GM12878 (cell line): ENCODE measurements around the gene SELENOK. TPM values are rescaled to one million over a fixed set of nuclear protein-coding genes. Genes with fewer than 3 reads are reported as not detected.

Experiments used
- ATAC-seq: fragments of 200-7000 bp; cut with Tn5 transposase; 3 replicates; pipeline ENCODE4 v1.9.1; 2020; ENCODE audit warnings: mild to moderate bottlenecking, moderate library complexity
- BruUV-seq: library from RNA; stranded (reverse); fragments of 400-500 nt; replicated peaks from 2 replicates; lab custom pipeline; 2021; lab: Mats Ljungman, UMichigan
- CTCF ChIA-PET: fragments of 300-600 bp; sonication (Branson Sonifier 250); formaldehyde crosslinking; extraction: SDS; loops from one replicate; lab custom pipeline; 2021; ENCODE audit warnings: inconsistent platforms; lab: Yijun Ruan, JAX
- POLR2A ChIA-PET: fragments of 350-600 bp; formaldehyde crosslinking; extraction: SDS; loops from one replicate; lab custom pipeline; 2021; ENCODE audit warnings: inconsistent platforms; lab: Charles Lee
- RAD21 ChIA-PET: fragments of 300-600 bp; sonication (Branson Sonifier 250); formaldehyde crosslinking; loops from one replicate; lab custom pipeline; 2023; ENCODE audit warnings: antibody characterized with exemption; ENCODE audit not compliant: unreplicated experiment; lab: Charles Lee
- SMC1A ChIA-PET: fragments of 300-600 bp; sonication (Branson Sonifier 250); formaldehyde crosslinking; loops from one replicate; lab custom pipeline; 2023; ENCODE audit not compliant: unreplicated experiment, uncharacterized antibody; lab: Charles Lee
- DNase-seq: peaks from one replicate; pipeline ENCODE4 v3.0.0-alpha.2; 2011; ENCODE audit warnings: low read depth, low spot score
- FAIRE-seq: peaks from 3 replicates; lab custom pipeline; 2011; peaks lifted over from hg19 to GRCh38; lab: Jason Lieb, UNC
- H2AFZ ChIP-seq: 2 replicates; pipeline ENCODE4 v1.6.0; 2011; ENCODE audit warnings: low read depth, low read length, control low read depth; ENCODE audit not compliant: control insufficient read depth
- H3K27ac ChIP-seq: 2 replicates; pipeline ENCODE4 v1.5.1; 2011; ENCODE audit warnings: control low read depth; ENCODE audit not compliant: control insufficient read depth, insufficient read depth
- H3K27me3 ChIP-seq, 2 experiments: replicated peaks in 1 of 2; 2 replicates each; pipeline versions ENCODE4 v1.6.0 to v1.6.1; 2011; ENCODE audit warnings: low read length in 1 of 2; ENCODE audit not compliant: control insufficient read depth in 2 of 2, insufficient read depth in 2 of 2
- H3K36me3 ChIP-seq, 2 experiments: 2 replicates each; pipeline ENCODE4 v1.5.1; 2011; ENCODE audit warnings: low read length in 1 of 2; ENCODE audit not compliant: control insufficient read depth in 2 of 2, insufficient read depth in 2 of 2
- H3K4me1 ChIP-seq: 2 replicates; pipeline ENCODE4 v1.6.1; 2011; ENCODE audit warnings: mild to moderate bottlenecking, low read length, moderate library complexity, mixed read lengths; ENCODE audit not compliant: control insufficient read depth, insufficient read depth
- H3K4me2 ChIP-seq: 2 replicates; pipeline ENCODE4 v1.6.0; 2011; ENCODE audit warnings: control low read depth; ENCODE audit not compliant: control insufficient read depth, insufficient read depth
- H3K4me3 ChIP-seq: fragments of 200-600 bp; sonication (generic); 2 replicates; pipeline ENCODE4 v1.5.1; 2016
- H3K79me2 ChIP-seq: 2 replicates; pipeline ENCODE4 v1.6.0; 2011; ENCODE audit warnings: low read length; ENCODE audit not compliant: control insufficient read depth, insufficient read depth
- H3K9ac ChIP-seq: 2 replicates; pipeline ENCODE4 v1.8.0; 2011; ENCODE audit warnings: low read length, control low read depth, mixed read lengths; ENCODE audit not compliant: control insufficient read depth, insufficient read depth
- H3K9me3 ChIP-seq: replicated peaks from 3 replicates; pipeline ENCODE4 v1.5.1; 2011; ENCODE audit warnings: mild to moderate bottlenecking, low read length; ENCODE audit not compliant: control insufficient read depth, insufficient read depth
- H4K20me1 ChIP-seq: 2 replicates; pipeline ENCODE4 v1.6.0; 2011; ENCODE audit not compliant: control insufficient read depth, insufficient read depth
- BACH1 ChIP-seq: fragments of 450-650 bp; IDR thresholded peaks from 2 replicates; pipeline ENCODE4 v1.6.1; 2017; ENCODE audit warnings: mild to moderate bottlenecking, borderline replicate concordance
- CTCF ChIP-seq, 3 experiments: IDR thresholded peaks in 2 of 3; conservative IDR thresholded peaks in 1 of 3; 2 replicates each; pipeline ENCODE4 v1.5.1; 2011; ENCODE audit warnings: low read depth in 3 of 3, low read length in 3 of 3, mild to moderate bottlenecking in 3 of 3, control low read depth in 2 of 3, moderate library complexity in 2 of 3, inconsistent platforms in 1 of 3, mixed read lengths in 1 of 3; ENCODE audit not compliant: control insufficient read depth in 2 of 3, insufficient read depth in 1 of 3; ENCODE audit errors: extremely low read depth in 1 of 3
- E2F4 ChIP-seq: IDR thresholded peaks from 2 replicates; pipeline ENCODE4 v1.6.1; 2012; ENCODE audit warnings: low read depth, low read length, improper control_type of control experiment
- E2F8 ChIP-seq: fragments of 450-650 bp; IDR thresholded peaks from 2 replicates; pipeline ENCODE4 v1.6.1; 2018; ENCODE audit warnings: mild to moderate bottlenecking, low read depth, moderate library complexity; ENCODE audit not compliant: partially characterized antibody
- HSF1 ChIP-seq: fragments of 150-350 bp; IDR thresholded peaks from 2 replicates; pipeline ENCODE4 v1.6.1; 2014; ENCODE audit warnings: mild to moderate bottlenecking, low read depth, low read length
- KAT2A ChIP-seq: conservative IDR thresholded peaks from 2 replicates; pipeline ENCODE4 v1.6.1; 2011; ENCODE audit warnings: low read depth, low read length; ENCODE audit not compliant: control insufficient read depth
- KDM1A ChIP-seq: fragments of 200-600 bp; sonication (generic); IDR thresholded peaks from 2 replicates; pipeline ENCODE4 v1.6.1; 2016; ENCODE audit warnings: borderline replicate concordance
- LARP7 ChIP-seq: fragments of 450-650 bp; IDR thresholded peaks from 2 replicates; pipeline ENCODE4 v1.6.1; 2017; ENCODE audit warnings: mild to moderate bottlenecking
- MXI1 ChIP-seq: fragments of 150-350 bp; IDR thresholded peaks from 2 replicates; pipeline ENCODE4 v1.6.1; 2011; ENCODE audit warnings: low read depth, mild to moderate bottlenecking, inconsistent platforms, low read length, improper control_type of control experiment
- TBL1XR1 ChIP-seq: IDR thresholded peaks from 2 replicates; pipeline ENCODE4 v1.6.1; 2012; ENCODE audit warnings: low read depth, low read length, improper control_type of control experiment
- ZBTB40 ChIP-seq: fragments of 450-650 bp; IDR thresholded peaks from 2 replicates; pipeline ENCODE4 v1.6.1; 2016; ENCODE audit warnings: mild to moderate bottlenecking, moderate library complexity, borderline replicate concordance
- WGBS: methylation state at CpG from one replicate; pipeline ENCODE4 v1.1.6; 2016; ENCODE audit warnings: low lambda C conversion rate; ENCODE audit not compliant: insufficient replicate concordance, insufficient coverage; ENCODE audit errors: missing lambda C conversion rate; 5-methylcytosine and 5-hydroxymethylcytosine counted together
- in situ Hi-C: fragments of 300-500 bp; cut with MboI; formaldehyde crosslinking; loops from 9 replicates; pipeline ENCODE4 v1.14.3; 2018; ENCODE audit warnings: mixed read lengths
- intact Hi-C: fragments of 100-400 bp; cut with micrococcal nuclease; formaldehyde crosslinking; loops from one replicate; pipeline ENCODE4 v1.14.2; 2022; ENCODE audit not compliant: unreplicated experiment
- polyA plus RNA-seq, 11 experiments: library from polyadenylated mRNA; depleted of rRNA in 4 of 11; unstranded in 6 of 11; stranded (reverse) in 5 of 11; fragments of >200 nt; fragmentation: Nextera tagmentation in 4 of 11; fragmentation: Illumina TruSeq in 1 of 11; extraction: Ambion mirVana in 4 of 11; extraction: Trizol in 1 of 11; gene quantifications; 1 replicate in 1 of 11; 2 replicates in 10 of 11; pipeline versions ENCODE4 v1.2.1 to v1.2.3, GENCODE V29; 2011 to 2016; ENCODE audit warnings: inconsistent platforms in 2 of 11, missing spikeins in 2 of 11, low read depth in 1 of 11
- total RNA-seq, 4 experiments: library from RNA; depleted of rRNA in 3 of 4; stranded (reverse); fragments of >200 nt in 3 of 4; fragmentation: Illumina TruSeq in 1 of 4; extraction: Trizol in 1 of 4; gene quantifications; 2 replicates each; pipeline versions ENCODE4 v1.2.1 to v1.2.3, GENCODE V29; 2013 to 2021

Gene SELENOK
- total and polyA plus RNA-seq, 10 of the 15 experiments (the other 5 are each of a cell fraction or from before 2014, with no cell fraction given) = 35.4 to 322 (median 101) TPM

DNA sequence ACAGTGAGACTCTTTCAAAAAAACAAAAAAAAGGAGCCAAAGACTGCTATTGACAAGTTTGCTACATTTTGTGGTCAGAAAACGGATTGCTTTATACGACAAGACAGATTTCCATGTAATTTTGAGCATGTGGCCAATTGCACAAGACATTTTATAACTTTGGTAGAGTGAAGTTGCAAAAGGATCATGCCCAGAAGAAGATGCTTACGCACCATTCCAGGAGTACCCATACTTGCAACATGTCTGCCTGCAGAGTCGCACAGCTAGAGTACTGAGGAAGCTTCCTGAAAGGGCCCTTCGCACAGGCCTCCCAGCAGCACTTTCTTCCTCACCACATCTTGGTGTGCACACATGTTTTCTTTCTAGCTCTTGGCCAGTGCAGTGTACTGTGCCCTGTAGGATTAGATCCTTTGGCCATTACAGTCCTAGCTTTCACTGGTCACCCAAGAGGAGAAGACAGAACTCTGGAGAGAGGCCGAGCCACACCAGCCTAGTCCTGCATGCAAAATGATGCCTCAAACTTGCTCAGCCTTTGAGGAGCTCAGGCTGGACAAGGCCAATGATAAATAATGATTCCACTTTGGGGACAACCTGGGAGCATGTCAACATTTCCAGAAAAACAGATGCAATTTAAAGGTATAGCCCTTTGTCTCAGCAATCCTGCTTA lies 57.1 kb downstream of the SELENOK start:
- Histone ChIP-seq H3K79me2 (no peaks in the 10 kb centered on the region), H3K9me3 (no peaks in the 10 kb centered on the region), H3K4me2 (no peak overlapping the region), H2AFZ (no peak overlapping the region), H4K20me1 (no peaks in the 10 kb centered on the region), H3K36me3 (no peaks in the 10 kb centered on the region), H3K27me3 (no peaks in the 10 kb centered on the region), H3K4me3 (no peak overlapping the region), H3K27ac (no peak overlapping the region), H3K4me1 (no peaks in the 10 kb centered on the region), H3K9ac (no peak overlapping the region)
- intact Hi-C loops = no loop called here
- 58% methylated on average over 6 of the region's 6 CpGs for WGBS
- ChIA-PET POLR2A (no interaction called here), CTCF (interaction anchor here (0.9 to 1.9 kb wide), 2 partner anchors 9 to 27 kb away, joined by 3 to 5 read pairs; no protein-coding TSS in a partner anchor), RAD21 (no interaction called here), SMC1A (interaction anchor here (1.0 kb wide), 1 partner anchor 86 kb away, joined by 3 read pairs; no protein-coding TSS in a partner anchor)
- in situ Hi-C loops = no loop called here
- ATAC-seq (no peak), FAIRE-seq (no peak), DNase-seq (no peak)
- no TSS peak for BruUV-seq
- no peak for TF ChIP-seq KDM1A
- no peak for TF ChIP-seq E2F4
- TF ChIP-seq HSF1 = no peak
- TF ChIP-seq ZBTB40 = no peak
- TF ChIP-seq E2F8 = no peak
- no peak for TF ChIP-seq TBL1XR1
- no peak for TF ChIP-seq KAT2A
- TF ChIP-seq MXI1 = no peak
- no peak for TF ChIP-seq CTCF (IDR thresholded peaks at IDR 0.05 in 2 of 3, conservative IDR thresholded peaks at IDR 0.05 in 1 of 3; ENCODE audit: control insufficient read depth in 2 of 3, extremely low read depth in 1 of 3, insufficient read depth in 1 of 3, low read depth in 3 of 3, low read length in 3 of 3)
- no peak for TF ChIP-seq BACH1
- TF ChIP-seq LARP7 = no peak
